Right lobe of liver (tissue), 4 donors: Measurements from ENCODE around the gene CELA3A.

Experiments used
- CTCF ChIP-seq, 4 donors: fragments of 200-600 bp in 3 of 4; fragments of 450-650 bp in 1 of 4; IDR thresholded peaks; one replicate each; pipeline versions ENCODE4 v1.5.1 to v1.8.0; 2016 to 2022; ENCODE audit warnings: antibody characterized with exemption in 4 of 4, mild to moderate bottlenecking in 2 of 4
- POLR2A ChIP-seq: fragments of 450-650 bp; IDR thresholded peaks from one replicate; pipeline ENCODE4 v1.6.1; 2017; ENCODE audit warnings: antibody characterized with exemption, mild to moderate bottlenecking
- donor health status: DM: no; HTN: no; CAD: no.
- donor health status: DM: no; HTN: no; CAD: no.
- donor health status: DM: no; HTN: yes; CAD: no.

GRCh38 chr1:22025368-22026155, 24.1 kb downstream of the CELA3A start:
- TF ChIP-seq CTCF (IDR thresholded peaks at IDR 0.05) = no peak
- TF ChIP-seq POLR2A = peak; percentile 84
